ENCODE results near the gene GLIS1. TPM values are rescaled to one million over a fixed set of nuclear protein-coding genes. Genes with fewer than 3 reads are reported as not detected.

The GLIS1 gene
- total RNA-seq, 1 donor = 1.6 TPM

GRCh38 chr1:53548031-53548491 lies 190.9 kb downstream of the GLIS1 start:
- no peak for TF ChIP-seq CTCF (IDR thresholded peaks at IDR 0.05; ENCODE audit: insufficient read depth, low read length)
- DNase-seq (ENCODE audit: low read depth) = no peak
- no peak overlapping the region for H3K4me3 ChIP-seq (ENCODE audit: low read depth, low read length)

- DNase-seq (ENCODE audit: low read depth) = no peak
- no peak for TF ChIP-seq CTCF (IDR thresholded peaks at IDR 0.05; ENCODE audit: insufficient read depth, low read length)
- H3K4me3 ChIP-seq (ENCODE audit: low read depth, low read length) = no peak overlapping the region
Observed at GRCh38 chr1:53547231-53547790, 191.7 kb downstream of the GLIS1 start.

- no peak for DNase-seq (ENCODE audit: low read depth)
- H3K4me3 ChIP-seq (ENCODE audit: low read depth, low read length) = no peak overlapping the region
- no peak for TF ChIP-seq CTCF (IDR thresholded peaks at IDR 0.05; ENCODE audit: insufficient read depth, low read length)
Observed at GRCh38 chr1:53546409-53547155, 192.4 kb downstream of the GLIS1 start.

GRCh38 chr1:53545663-53546408 lies 193.1 kb downstream of the GLIS1 start:
- H3K4me3 ChIP-seq (ENCODE audit: low read depth, low read length) = no peak overlapping the region
- DNase-seq (ENCODE audit: low read depth) = no peak
- TF ChIP-seq CTCF (IDR thresholded peaks at IDR 0.05; ENCODE audit: insufficient read depth, low read length) = no peak

DNA sequence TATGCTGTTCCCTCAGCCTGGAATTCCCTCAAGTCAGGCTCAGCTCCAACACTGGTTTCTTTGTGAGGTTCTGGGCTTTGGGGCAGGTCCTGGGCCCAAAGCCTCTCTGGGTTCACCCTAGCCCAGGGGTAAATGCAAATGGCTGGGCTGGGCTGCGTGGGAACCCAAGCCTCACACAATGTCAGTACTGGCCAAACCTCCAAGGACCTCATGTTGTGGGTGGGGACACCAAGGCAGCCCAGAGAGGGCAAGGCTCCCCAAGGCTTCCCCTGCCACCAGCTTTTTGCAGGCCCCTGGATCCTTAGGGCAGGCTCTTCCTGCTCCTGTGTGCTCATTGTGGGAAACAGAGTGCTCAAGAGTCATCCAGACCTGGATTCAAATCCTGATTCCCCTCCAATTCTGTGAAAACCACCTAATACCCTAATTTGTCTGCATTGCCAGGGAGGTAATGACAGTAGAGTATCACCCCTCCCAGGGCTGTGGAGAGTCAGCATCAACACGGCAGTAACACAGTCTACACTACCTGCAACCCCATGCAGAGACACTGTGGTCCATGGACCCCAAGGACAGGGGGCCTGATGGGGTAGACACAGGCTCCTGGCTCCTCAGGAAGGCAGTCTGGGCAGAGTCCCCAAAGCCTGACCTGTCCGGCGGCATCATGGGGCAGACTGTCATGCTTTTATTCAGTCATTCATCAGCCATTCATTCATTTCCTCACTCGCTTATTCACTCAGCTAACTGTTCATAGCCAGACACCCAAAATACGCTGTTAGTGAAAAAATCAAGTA lies 194.0 kb downstream of the GLIS1 start:
- no peak overlapping the region for H3K4me3 ChIP-seq (ENCODE audit: low read depth, low read length)
- no peak for TF ChIP-seq CTCF (IDR thresholded peaks at IDR 0.05; ENCODE audit: insufficient read depth, low read length)
- no peak for DNase-seq (ENCODE audit: low read depth)
